Stimulated activated effector memory CD8-positive, alpha-beta T cell treated with anti-CD3 and anti-CD28 coated beads, Interleukin-12 subunit alpha, Interleukin-12 subunit beta, amount 100 ng/mL, for 72 hours (primary cell): ENCODE measurements around the gene ARHGDIG.

Experiments used
- ATAC-seq: fragments of 150-1000 bp; cut with Tn5 transposase; 2 replicates; pipeline ENCODE4 v1.10.0; 2021
- DNase-seq, 2 donors: peaks; one replicate each; pipeline ENCODE4 v3.0.0; 2021 to 2022; ENCODE audit warnings: low spot score in 2 of 2
- H3K27ac Mint-ChIP-seq: one replicate; pipeline ENCODE4 v1.8.0; 2022; ENCODE audit warnings: mild to moderate bottlenecking, mixed read lengths
- H3K36me3 Mint-ChIP-seq: one replicate; pipeline ENCODE4 v1.8.0; 2022; ENCODE audit warnings: mild to moderate bottlenecking, mixed read lengths
- H3K4me1 Mint-ChIP-seq: one replicate; pipeline ENCODE4 v1.8.0; 2022; ENCODE audit warnings: mixed read lengths
- H3K4me3 Mint-ChIP-seq: one replicate; pipeline ENCODE4 v1.8.0; 2022; ENCODE audit warnings: mild to moderate bottlenecking, mixed read lengths
- H3K9me3 Mint-ChIP-seq: one replicate; pipeline ENCODE4 v1.8.0; 2022; ENCODE audit warnings: mixed read lengths

ARHGDIG gene

GRCh38 chr16:296276-296675 lies 15.9 kb downstream of the ARHGDIG start:
- ATAC-seq = no peak

GRCh38 chr16:296806-297510 lies 16.6 kb downstream of the ARHGDIG start:
- ATAC-seq (no peak), DNase-seq (no peak)
- H3K9me3 Mint-ChIP-seq = no peaks in the 10 kb centered on the region

More at GRCh38 chr16:296276-296675, 15.9 kb downstream of the ARHGDIG start:
- Mint-ChIP-seq H3K9me3 (no peaks in the 10 kb centered on the region), H3K4me3 (no peak overlapping the region), H3K27ac (no peak overlapping the region), H3K36me3 (peaks cover 42% of the 10 kb centered on the region), H3K4me1 (no peaks in the 10 kb centered on the region)
- DNase-seq = no peak

DNA sequence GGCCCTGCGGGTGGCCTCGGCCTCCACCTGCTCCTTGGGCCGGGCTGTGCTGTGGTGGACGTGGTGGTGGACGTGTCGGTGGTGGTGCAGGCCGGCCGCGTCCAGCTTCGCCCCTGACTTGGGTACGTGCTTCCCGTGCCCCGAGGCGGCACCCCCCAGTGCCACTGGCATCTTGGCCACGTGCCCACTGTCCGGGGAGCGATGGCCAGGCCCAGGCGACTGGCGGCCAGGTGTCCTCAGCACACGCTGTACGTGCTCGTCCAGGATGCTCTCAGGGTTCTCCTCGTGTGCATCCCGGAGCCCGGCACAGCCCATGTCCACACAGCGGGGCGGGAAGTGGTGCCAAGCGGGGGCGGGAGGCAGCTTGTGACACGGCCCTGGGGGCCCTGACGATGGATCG lies 17.4 kb downstream of the ARHGDIG start:
- H3K4me1 Mint-ChIP-seq = no peaks in the 10 kb centered on the region
- DNase-seq = no peak
- peaks cover 37% of the 10 kb centered on the region for H3K36me3 Mint-ChIP-seq

More at GRCh38 chr16:296806-297510, 16.6 kb downstream of the ARHGDIG start:
- H3K4me3 Mint-ChIP-seq = no peak overlapping the region
- peaks cover 42% of the 10 kb centered on the region for H3K36me3 Mint-ChIP-seq
- no peaks in the 10 kb centered on the region for H3K4me1 Mint-ChIP-seq
- H3K27ac Mint-ChIP-seq = no peak overlapping the region

GRCh38 chr16:301235-301634 lies 20.8 kb downstream of the ARHGDIG start:
- ATAC-seq = no peak
- Mint-ChIP-seq H3K4me1 (peaks cover 4% of the 10 kb centered on the region), H3K9me3 (no peaks in the 10 kb centered on the region), H3K27ac (no peak overlapping the region), H3K36me3 (peaks cover 44% of the 10 kb centered on the region), H3K4me3 (no peak overlapping the region)
- DNase-seq = no peak

More for the DNA sequence above, 17.4 kb downstream of the ARHGDIG start:
- no peak overlapping the region for H3K27ac Mint-ChIP-seq
- no peaks in the 10 kb centered on the region for H3K9me3 Mint-ChIP-seq
- no peak overlapping the region for H3K4me3 Mint-ChIP-seq
- ATAC-seq = no peak

- Mint-ChIP-seq H3K4me3 (no peak overlapping the region), H3K4me1 (peaks cover 11% of the 10 kb centered on the region), H3K27ac (no peak overlapping the region), H3K9me3 (no peaks in the 10 kb centered on the region), H3K36me3 (peaks cover 48% of the 10 kb centered on the region)
- no peak for DNase-seq
- ATAC-seq = no peak
Measured at GRCh38 chr16:301950-302349, 21.6 kb downstream of the ARHGDIG start.

DNA sequence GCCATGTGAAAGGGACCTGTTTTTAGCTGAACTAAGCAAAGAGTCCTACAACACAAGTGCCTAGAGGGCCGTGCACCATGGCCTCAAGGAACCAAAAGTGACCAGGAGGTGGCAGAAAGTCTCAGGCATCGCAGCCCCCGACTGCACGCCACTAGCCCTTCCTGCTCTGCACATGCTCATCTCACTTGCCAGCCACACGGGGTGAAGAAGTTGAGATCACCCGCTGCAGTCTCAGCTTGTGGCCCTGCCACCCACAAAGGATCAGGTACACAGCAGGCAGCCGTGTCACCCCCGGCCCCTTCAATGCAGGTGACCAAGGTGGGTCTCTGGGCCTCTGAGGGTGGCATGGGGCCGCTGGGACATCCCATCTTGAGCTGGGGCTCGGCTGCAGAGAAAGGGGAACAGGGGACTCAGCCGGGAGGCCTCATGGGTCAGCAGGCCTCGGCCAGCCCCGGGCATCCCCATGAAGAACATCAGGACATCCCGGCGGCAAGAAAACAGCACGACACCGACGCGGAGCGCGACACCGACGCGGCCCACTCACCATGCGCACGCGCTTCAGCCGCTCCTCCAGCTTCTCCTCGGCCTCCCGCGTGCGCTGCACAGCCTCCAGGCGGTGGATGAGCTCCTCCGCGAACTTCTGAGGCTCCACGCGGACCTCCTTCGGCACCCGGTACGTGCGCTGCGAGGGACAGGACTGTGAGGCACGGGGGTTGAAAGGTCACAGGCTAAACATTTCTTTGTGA lies 23.5 kb downstream of the ARHGDIG start:
- Mint-ChIP-seq H3K27ac (no peak overlapping the region), H3K36me3 (peaks cover 43% of the 10 kb centered on the region), H3K9me3 (no peaks in the 10 kb centered on the region), H3K4me1 (peaks cover 31% of the 10 kb centered on the region), H3K4me3 (no peak overlapping the region)
- DNase-seq (no peak), ATAC-seq (no peak)

DNA sequence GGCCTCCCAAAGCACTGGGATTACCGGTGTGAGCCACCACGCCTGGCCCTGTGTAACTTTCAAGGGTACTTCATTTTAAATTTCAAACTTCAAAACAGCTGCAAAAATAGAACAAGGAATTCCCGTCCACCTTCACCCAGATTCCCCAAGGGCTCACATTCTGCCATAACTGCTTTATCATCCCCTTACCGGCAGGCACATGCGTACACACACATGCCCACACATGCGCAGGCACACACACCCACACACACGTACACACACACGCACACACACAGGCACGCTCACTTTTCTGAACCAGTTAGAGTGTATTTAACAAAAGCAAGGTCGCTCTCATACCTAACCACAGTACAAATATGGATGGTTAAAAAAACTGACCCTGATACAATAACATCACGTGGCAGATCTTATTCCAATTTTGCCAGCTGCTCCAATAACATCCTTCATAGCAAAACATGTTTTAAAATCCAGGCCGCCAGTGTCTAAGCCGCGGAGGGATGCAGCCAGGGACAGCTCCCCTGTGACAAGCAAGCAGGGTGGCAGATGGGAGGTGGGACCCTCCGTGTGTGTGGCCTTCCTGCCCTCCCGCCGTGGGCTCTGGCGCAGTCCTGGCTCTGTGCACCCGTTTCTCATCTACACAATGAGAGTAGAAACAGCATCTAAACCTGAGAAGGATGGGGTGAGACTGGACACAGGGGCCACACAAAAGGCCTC lies 25.7 kb downstream of the ARHGDIG start:
- H3K27ac Mint-ChIP-seq = peak overlapping the region; percentile 78

GRCh38 chr16:306911-307370 lies 26.6 kb downstream of the ARHGDIG start:
- peaks cover 64% of the 10 kb centered on the region for H3K36me3 Mint-ChIP-seq
- ATAC-seq = no peak
- H3K9me3 Mint-ChIP-seq = no peaks in the 10 kb centered on the region
- DNase-seq = no peak
- peaks cover 42% of the 10 kb centered on the region for H3K4me1 Mint-ChIP-seq
- peak overlapping the region; percentile 78 for H3K27ac Mint-ChIP-seq
- no peak overlapping the region for H3K4me3 Mint-ChIP-seq

More for the DNA sequence above, 25.7 kb downstream of the ARHGDIG start:
- H3K36me3 Mint-ChIP-seq = peaks cover 60% of the 10 kb centered on the region
- H3K4me1 Mint-ChIP-seq = peaks cover 42% of the 10 kb centered on the region
- DNase-seq = no peak
- no peak for ATAC-seq
- no peaks in the 10 kb centered on the region for H3K9me3 Mint-ChIP-seq
- H3K4me3 Mint-ChIP-seq = no peak overlapping the region

- DNase-seq (no peak), ATAC-seq (peak; percentile 49)
- Mint-ChIP-seq H3K36me3 (peaks cover 69% of the 10 kb centered on the region), H3K27ac (peak overlapping the region; percentile 78), H3K4me1 (peaks cover 42% of the 10 kb centered on the region), H3K4me3 (no peak overlapping the region), H3K9me3 (no peaks in the 10 kb centered on the region)
Measured at GRCh38 chr16:307691-308312, 27.4 kb downstream of the ARHGDIG start.

DNA sequence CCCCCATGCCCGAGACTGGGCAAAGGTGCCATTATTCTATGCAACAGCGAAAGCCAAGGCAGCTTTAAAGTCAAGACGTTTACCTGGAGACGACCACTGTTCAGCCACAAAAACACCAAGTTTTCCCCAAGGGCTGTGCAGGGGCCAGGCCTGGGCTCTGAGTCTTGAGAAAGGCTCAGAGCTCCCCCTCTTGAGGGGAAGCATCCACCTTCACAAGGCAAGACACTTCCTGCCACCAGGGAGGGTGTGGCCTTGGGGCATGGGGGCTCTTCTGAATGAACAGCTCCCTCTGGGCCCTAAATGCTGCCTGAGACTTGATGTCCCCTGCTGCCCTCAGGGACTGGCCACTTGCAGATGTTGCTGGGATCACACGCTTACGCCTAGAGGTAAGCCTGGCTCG lies 29.1 kb downstream of the ARHGDIG start:
- H3K27ac Mint-ChIP-seq = peak overlapping the region; percentile 76
- H3K36me3 Mint-ChIP-seq = peaks cover 61% of the 10 kb centered on the region
- H3K4me3 Mint-ChIP-seq = no peak overlapping the region
- H3K4me1 Mint-ChIP-seq = peaks cover 42% of the 10 kb centered on the region
- no peak for DNase-seq
- peak; percentile 48 for ATAC-seq
- H3K9me3 Mint-ChIP-seq = no peaks in the 10 kb centered on the region

DNA sequence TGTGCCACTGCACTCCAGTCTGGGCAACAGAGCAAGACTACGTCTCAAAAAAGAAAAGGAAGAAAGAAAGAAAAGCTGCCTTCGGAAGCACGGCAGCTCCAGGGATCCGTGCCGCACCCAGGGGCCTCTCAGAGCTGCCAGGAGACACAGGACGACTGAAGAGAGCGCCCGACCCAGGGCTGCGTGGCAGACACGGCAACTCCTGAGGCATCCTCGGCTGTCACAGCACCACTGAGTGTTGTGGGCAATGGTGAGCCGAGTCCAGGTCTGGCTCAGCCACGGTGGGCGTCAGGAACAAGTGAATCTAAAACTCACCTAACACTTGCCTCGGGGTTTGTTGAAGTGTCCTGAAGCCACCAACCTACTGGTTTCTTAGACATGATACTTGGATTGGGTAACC lies 31.3 kb downstream of the ARHGDIG start:
- H3K9me3 Mint-ChIP-seq = no peaks in the 10 kb centered on the region
- H3K36me3 Mint-ChIP-seq = peaks cover 45% of the 10 kb centered on the region
- H3K27ac Mint-ChIP-seq = peak overlapping the region; percentile 29
- ATAC-seq (no peak), DNase-seq (no peak)
- H3K4me1 Mint-ChIP-seq = peaks cover 49% of the 10 kb centered on the region
- H3K4me3 Mint-ChIP-seq = no peak overlapping the region

GRCh38 chr16:314351-314750 lies 34.0 kb downstream of the ARHGDIG start:
- Mint-ChIP-seq H3K9me3 (no peaks in the 10 kb centered on the region), H3K27ac (no peak overlapping the region), H3K36me3 (peaks cover 41% of the 10 kb centered on the region), H3K4me3 (no peak overlapping the region), H3K4me1 (peaks cover 46% of the 10 kb centered on the region)
- ATAC-seq = no peak
- DNase-seq = no peak

DNA sequence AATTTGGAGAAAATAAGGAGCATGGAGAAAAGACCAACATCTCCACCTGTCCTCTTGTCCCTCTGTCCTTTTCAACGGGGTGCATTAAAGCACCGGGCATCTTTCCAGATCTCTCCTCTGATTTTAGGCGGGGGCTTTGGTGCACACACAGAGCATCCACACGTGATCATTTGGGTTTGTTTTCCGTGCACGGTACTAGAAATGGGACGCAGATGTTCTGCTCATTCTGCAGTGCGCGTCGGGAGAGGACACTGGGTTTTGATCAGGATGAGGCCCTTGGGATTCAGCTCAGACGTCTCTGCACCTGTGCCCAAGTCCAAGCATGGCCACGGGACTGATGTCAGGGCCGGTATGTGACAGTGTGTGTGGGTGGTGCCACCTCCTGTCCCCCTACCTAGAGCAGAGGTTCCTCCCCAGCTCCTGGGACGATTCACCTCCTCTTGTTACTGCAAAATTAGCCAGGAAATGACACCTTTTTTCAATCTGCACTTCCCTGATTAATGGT lies 34.5 kb downstream of the ARHGDIG start:
- Mint-ChIP-seq H3K27ac (no peak overlapping the region), H3K4me3 (no peak overlapping the region), H3K36me3 (peaks cover 38% of the 10 kb centered on the region), H3K4me1 (peaks cover 45% of the 10 kb centered on the region), H3K9me3 (no peaks in the 10 kb centered on the region)
- DNase-seq = no peak
- no peak for ATAC-seq

- Mint-ChIP-seq H3K9me3 (no peaks in the 10 kb centered on the region), H3K36me3 (peaks cover 18% of the 10 kb centered on the region), H3K27ac (no peak overlapping the region), H3K4me1 (peaks cover 58% of the 10 kb centered on the region), H3K4me3 (no peak overlapping the region)
- no peak for DNase-seq
- no peak for ATAC-seq
Measured at GRCh38 chr16:316741-317464, 36.5 kb downstream of the ARHGDIG start.
